GM23338 (cell line): ENCODE data around the gene ABCC3.

Experiments used
- CREB1 ChIP-seq: fragments of 250-450 bp; sonication (Bioruptor Pico); IDR thresholded peaks from 2 replicates; pipeline ENCODE4 v1.5.0; 2020; ENCODE audit warnings: low read depth, mild to moderate bottlenecking, moderate library complexity
- EZH2 ChIP-seq: fragments of 200-600 bp; sonication (generic); IDR thresholded peaks from one replicate; pipeline ENCODE4 v1.8.0; 2017; ENCODE audit warnings: antibody characterized with exemption, mild to moderate bottlenecking, low read depth; ENCODE audit not compliant: unreplicated experiment
- EZH2phosphoT487 ChIP-seq: fragments of 200-600 bp; sonication (generic); IDR thresholded peaks from one replicate; pipeline ENCODE4 v1.8.1; 2018; ENCODE audit warnings: antibody characterized with exemption; ENCODE audit not compliant: unreplicated experiment
- JUNB ChIP-seq: IDR thresholded peaks from one replicate; pipeline ENCODE4 v1.6.1; 2016; ENCODE audit warnings: antibody characterized with exemption; ENCODE audit not compliant: unreplicated experiment
- POLR2AphosphoS5 ChIP-seq: IDR thresholded peaks from 2 replicates; pipeline ENCODE4 v1.6.1; 2016; ENCODE audit warnings: antibody characterized with exemption, low read depth
- STAT1 ChIP-seq: IDR thresholded peaks from one replicate; pipeline ENCODE4 v1.6.1; 2016; ENCODE audit warnings: antibody characterized with exemption; ENCODE audit not compliant: unreplicated experiment
- ZNF114 ChIP-seq: fragments of 250-450 bp; sonication (Bioruptor Pico); IDR thresholded peaks from 2 replicates; pipeline ENCODE4 v1.5.0; 2020; ENCODE audit warnings: mild to moderate bottlenecking, moderate library complexity
- ZNF331 ChIP-seq: fragments of 250-450 bp; sonication (Bioruptor Pico); IDR thresholded peaks from 2 replicates; pipeline ENCODE4 v1.5.0; 2020; ENCODE audit warnings: low read depth, mild to moderate bottlenecking, moderate library complexity
- TF ChIP-seq, protein P1 (sequence below), 2 experiments: fragments of 200-600 bp in 1 of 2; sonication (generic) in 1 of 2; conservative IDR thresholded peaks; 2 replicates each; pipeline versions ENCODE4 v1.5.1 to v1.6.1; 2016 to 2017; ENCODE audit warnings: antibody characterized with exemption in 2 of 2, low read depth in 2 of 2, mild to moderate bottlenecking in 2 of 2, moderate library complexity in 1 of 2
- TF ChIP-seq, protein P2 (sequence below): IDR thresholded peaks from one replicate; pipeline ENCODE4 v1.6.1; 2018; ENCODE audit warnings: antibody characterized with exemption; ENCODE audit not compliant: unreplicated experiment
- TF ChIP-seq, protein P3 (sequence below): IDR thresholded peaks from 2 replicates; pipeline ENCODE4 v1.6.1; 2016; ENCODE audit warnings: antibody characterized with exemption

DNA sequence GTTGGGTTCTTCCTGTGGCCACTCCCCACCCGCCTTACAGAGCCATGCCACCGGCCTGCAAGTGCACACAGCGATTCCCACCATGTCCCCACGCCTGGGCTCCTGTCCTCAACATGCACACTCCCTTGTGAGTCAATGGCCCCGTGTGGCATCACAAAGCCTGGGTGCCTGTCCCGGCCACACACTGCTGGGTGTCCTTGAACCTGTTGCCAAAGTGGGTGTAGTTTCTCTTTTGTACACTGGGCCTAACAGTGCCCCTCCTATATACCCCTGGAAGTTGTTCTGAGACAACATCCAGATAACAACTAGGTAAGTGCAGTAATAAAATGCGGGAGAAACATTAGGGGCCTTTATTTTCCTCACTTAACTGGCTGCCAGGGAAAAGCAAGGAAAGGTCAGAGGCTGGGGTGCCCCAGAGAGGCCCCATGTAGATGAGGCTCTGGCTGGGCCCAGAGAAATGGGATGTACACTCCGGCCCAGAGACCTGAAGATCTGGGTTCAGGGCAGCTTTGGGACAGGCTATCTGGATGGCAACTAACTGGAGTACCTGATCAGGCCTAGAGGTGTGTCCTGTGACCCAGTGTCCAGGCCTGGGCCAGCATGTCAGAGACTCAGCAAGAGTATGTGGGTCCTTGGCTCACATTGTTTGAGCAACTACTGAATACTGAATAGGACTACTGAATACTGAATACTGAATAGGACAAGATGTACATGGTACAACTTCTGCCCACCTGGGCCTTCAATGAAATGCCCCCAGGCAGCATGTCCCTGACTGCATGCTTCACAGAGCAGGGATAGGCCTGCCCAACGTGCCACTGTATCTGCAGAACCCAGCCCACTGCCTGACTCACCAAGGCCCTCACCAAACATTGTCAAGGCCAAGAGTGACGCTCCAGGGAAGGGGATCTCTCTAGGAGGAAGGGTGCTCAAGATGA, 8.3 kb downstream of the ABCC3 start:
- no peak for TF ChIP-seq EZH2
- TF ChIP-seq, protein P1, sequence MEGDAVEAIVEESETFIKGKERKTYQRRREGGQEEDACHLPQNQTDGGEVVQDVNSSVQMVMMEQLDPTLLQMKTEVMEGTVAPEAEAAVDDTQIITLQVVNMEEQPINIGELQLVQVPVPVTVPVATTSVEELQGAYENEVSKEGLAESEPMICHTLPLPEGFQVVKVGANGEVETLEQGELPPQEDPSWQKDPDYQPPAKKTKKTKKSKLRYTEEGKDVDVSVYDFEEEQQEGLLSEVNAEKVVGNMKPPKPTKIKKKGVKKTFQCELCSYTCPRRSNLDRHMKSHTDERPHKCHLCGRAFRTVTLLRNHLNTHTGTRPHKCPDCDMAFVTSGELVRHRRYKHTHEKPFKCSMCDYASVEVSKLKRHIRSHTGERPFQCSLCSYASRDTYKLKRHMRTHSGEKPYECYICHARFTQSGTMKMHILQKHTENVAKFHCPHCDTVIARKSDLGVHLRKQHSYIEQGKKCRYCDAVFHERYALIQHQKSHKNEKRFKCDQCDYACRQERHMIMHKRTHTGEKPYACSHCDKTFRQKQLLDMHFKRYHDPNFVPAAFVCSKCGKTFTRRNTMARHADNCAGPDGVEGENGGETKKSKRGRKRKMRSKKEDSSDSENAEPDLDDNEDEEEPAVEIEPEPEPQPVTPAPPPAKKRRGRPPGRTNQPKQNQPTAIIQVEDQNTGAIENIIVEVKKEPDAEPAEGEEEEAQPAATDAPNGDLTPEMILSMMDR (conservative IDR thresholded peaks at IDR 0.05; ENCODE audit: low read depth in 2 of 2) = no peak
- TF ChIP-seq EZH2phosphoT487 = no peak
- TF ChIP-seq POLR2AphosphoS5 = no peak
- no peak for TF ChIP-seq JUNB
- no peak for TF ChIP-seq CREB1
- TF ChIP-seq, protein P2, sequence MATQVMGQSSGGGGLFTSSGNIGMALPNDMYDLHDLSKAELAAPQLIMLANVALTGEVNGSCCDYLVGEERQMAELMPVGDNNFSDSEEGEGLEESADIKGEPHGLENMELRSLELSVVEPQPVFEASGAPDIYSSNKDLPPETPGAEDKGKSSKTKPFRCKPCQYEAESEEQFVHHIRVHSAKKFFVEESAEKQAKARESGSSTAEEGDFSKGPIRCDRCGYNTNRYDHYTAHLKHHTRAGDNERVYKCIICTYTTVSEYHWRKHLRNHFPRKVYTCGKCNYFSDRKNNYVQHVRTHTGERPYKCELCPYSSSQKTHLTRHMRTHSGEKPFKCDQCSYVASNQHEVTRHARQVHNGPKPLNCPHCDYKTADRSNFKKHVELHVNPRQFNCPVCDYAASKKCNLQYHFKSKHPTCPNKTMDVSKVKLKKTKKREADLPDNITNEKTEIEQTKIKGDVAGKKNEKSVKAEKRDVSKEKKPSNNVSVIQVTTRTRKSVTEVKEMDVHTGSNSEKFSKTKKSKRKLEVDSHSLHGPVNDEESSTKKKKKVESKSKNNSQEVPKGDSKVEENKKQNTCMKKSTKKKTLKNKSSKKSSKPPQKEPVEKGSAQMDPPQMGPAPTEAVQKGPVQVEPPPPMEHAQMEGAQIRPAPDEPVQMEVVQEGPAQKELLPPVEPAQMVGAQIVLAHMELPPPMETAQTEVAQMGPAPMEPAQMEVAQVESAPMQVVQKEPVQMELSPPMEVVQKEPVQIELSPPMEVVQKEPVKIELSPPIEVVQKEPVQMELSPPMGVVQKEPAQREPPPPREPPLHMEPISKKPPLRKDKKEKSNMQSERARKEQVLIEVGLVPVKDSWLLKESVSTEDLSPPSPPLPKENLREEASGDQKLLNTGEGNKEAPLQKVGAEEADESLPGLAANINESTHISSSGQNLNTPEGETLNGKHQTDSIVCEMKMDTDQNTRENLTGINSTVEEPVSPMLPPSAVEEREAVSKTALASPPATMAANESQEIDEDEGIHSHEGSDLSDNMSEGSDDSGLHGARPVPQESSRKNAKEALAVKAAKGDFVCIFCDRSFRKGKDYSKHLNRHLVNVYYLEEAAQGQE = no peak
- no peak for TF ChIP-seq ZNF114
- TF ChIP-seq ZNF331 (CRISPR knock-in tag) = no peak
- no peak for TF ChIP-seq STAT1
- TF ChIP-seq, protein P3, sequence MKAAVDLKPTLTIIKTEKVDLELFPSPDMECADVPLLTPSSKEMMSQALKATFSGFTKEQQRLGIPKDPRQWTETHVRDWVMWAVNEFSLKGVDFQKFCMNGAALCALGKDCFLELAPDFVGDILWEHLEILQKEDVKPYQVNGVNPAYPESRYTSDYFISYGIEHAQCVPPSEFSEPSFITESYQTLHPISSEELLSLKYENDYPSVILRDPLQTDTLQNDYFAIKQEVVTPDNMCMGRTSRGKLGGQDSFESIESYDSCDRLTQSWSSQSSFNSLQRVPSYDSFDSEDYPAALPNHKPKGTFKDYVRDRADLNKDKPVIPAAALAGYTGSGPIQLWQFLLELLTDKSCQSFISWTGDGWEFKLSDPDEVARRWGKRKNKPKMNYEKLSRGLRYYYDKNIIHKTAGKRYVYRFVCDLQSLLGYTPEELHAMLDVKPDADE = no peak
